ENCODE measurements around the gene LYPD4. TPM values are rescaled to one million over a fixed set of nuclear protein-coding genes. Genes with fewer than 3 reads are reported as not detected.
A peak's percentile ranks its signal among the peaks of the same experiment; 100 is the strongest.
"Not testable (repeated sequence)": the region's sequence is repeated elsewhere in the genome, so short reads cannot be mapped to it uniquely, and the experiment has no call there.

The LYPD4 gene
- not detected in 2 replicates for total RNA-seq

DNA sequence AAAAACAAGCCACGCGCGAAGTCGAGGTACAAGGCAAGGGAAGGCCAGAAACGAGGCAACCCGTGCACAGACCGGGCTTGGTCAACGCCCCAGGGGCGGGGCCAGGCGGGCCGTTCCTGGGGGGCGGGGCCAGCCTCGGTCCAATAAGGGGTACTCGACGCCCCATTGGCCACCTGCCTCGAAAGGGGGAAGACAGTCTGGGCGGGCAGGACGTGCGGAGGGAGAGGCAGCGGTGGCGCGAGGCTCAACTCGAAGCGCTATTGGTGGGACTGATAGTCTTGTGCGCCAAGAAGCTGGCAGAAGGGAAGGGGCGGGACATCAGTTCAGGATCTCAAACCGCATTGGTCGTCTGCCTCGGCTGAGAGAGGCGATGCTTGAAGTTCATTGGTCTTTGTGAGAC lies at the start of gene LYPD4:
Gene LYPD4 (minus strand): TSS at position 83 of the 400 bp plus-strand sequence. CDS start 5,398 bp downstream, outside the sequence.
- no peak for DNase-seq (ENCODE audit: low read depth)

- DNase-seq (ENCODE audit: low read depth), result no peak
Measured at GRCh38 chr19:41893899-41894298, 49.4 kb upstream of the LYPD4 start.

DNA sequence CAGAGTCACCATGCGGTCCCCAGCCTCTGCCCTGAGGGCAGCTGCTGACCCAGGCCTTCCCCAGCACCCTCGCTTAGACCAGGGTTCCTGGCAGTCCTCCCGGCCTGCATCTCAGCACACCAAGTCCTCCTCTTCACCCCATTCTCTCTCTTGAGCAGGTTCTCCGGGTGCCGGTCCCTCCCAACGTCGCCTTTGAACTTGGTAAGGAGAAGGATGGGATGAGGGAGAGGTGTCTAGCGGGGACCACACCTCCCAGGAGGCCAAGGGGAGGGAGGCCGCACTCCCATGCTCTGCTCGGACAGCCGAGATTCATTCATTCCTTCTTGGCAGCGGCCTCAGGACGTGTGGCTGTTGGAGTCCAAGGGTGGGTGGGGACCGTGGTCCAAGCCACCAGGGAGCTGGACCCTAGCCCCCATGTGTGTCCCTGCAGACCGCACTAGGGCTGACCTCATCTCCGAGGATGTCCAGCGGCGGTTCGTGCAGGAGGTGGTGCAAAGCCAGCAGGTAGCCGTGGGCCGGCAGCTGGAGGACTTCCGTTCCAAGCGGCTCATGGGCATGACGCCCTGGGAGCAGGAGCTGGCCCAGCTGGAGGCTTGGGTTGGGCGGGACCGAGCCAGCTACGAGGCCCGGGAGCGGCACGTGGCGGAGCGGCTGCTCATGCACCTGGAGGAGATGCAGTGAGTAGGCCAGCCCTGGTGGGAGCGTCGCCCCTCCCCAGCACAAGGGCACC lies 47.9 kb upstream of the LYPD4 start:
- no peak for DNase-seq (ENCODE audit: low read depth)

DNA sequence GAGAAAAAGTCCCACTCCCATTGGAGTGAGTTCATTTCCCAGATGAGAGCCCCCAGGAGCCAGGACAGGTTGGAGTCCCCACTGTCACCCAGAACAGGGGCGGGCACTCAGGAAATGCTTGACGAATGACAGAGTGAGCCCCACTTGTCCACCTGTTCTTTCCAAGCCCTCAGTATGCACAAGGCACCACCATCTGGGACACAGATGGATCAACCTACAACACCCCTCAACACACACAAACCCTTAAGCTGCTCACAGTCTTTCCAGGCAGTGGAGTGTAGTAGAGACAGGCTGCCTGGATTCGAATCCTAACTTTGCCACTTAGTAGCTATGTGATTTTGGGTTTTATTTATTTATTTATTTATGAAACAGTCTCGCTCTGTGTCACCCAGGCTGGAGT lies 46.5 kb upstream of the LYPD4 start:
- no peak for DNase-seq (ENCODE audit: low read depth)

DNA sequence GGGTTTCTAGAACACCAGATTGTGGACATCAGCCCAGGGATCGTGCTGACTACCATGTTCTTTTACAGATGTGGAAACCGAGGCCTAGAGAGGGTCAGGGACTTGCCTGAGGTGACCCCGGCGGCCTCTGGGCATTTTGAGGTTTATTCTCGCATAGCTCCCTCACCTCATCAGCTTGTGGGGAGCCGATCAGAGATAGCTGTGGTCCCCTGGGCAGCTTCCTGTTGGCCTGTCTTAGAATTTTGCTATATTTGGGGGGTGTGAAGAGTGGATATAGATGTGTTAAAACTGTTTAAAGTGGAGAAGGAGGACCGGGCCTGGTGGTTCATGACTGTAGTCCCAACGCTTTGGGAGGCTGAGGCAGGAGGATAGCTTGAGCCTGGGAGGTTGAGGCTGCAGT lies 45.4 kb upstream of the LYPD4 start:
- DNase-seq (ENCODE audit: low read depth), result no peak

DNA sequence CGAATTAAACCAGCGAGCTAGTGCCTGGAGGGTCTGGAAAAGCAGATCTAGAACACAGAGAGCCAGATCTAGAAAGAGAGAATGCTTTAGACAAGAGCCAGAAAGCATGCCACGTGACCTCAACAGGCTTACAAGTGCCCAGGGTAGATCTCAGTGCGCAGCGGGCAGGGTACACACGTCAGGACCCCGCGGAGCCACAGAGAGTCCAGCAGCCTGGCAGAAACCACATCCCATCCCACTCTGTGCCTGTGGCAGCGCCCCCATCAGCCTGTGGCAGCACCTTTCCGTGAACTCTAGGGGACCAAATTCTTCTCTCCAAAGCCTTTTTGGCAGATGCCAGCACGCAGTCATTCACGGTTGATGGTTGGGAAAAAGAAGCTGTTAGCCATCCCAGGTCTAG lies 44.4 kb upstream of the LYPD4 start:
- no peak for DNase-seq (ENCODE audit: low read depth)

- DNase-seq (ENCODE audit: low read depth), result peak; percentile 82
Measured at GRCh38 chr19:41887711-41888382, 43.4 kb upstream of the LYPD4 start.

DNA sequence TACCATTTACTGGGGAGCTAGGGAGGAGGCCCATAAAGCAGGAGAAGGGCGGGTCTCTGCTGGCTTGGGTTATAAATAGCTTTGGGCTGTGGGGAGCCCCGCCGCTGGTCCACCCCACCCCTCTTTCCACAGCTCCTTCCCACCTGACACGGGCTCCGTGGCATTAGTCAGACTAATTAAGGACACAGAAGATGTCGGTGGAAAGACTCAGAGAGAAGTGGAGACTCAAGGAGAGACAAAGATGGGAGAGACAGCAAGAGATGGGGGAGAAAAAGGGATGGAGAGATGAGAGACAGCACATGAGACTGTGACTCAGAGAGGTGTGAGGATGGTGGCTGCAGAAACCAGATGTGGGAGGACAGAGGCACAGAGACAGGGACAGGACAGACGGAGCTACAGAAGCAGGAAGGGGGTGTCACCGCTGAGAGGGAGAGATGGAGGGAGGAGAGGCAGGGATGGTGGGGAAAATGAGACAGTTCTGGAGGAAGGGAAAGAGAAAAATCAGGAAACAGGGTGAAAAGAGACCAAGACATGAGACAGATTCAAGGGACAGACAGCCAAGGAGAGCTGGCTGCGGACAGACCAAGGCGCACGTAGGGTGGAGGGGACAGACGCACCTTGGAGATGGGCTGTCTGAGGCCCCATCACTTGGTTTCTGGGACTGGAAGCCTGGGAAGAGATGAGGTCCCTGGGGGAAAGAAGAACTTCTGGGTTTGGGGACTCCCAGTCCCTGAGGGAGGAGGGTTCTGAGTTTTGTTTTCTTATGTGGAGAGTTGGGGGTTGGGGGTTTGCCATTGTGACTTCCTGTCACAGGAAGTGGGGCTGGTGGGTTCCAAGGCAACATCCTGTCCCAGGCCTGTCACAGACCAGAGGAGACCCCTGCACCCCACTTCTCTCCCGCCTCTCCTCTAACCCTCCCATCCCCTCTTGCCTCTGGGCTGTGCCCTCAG lies 42.6 kb upstream of the LYPD4 start:
- no peak for DNase-seq (ENCODE audit: low read depth)

DNA sequence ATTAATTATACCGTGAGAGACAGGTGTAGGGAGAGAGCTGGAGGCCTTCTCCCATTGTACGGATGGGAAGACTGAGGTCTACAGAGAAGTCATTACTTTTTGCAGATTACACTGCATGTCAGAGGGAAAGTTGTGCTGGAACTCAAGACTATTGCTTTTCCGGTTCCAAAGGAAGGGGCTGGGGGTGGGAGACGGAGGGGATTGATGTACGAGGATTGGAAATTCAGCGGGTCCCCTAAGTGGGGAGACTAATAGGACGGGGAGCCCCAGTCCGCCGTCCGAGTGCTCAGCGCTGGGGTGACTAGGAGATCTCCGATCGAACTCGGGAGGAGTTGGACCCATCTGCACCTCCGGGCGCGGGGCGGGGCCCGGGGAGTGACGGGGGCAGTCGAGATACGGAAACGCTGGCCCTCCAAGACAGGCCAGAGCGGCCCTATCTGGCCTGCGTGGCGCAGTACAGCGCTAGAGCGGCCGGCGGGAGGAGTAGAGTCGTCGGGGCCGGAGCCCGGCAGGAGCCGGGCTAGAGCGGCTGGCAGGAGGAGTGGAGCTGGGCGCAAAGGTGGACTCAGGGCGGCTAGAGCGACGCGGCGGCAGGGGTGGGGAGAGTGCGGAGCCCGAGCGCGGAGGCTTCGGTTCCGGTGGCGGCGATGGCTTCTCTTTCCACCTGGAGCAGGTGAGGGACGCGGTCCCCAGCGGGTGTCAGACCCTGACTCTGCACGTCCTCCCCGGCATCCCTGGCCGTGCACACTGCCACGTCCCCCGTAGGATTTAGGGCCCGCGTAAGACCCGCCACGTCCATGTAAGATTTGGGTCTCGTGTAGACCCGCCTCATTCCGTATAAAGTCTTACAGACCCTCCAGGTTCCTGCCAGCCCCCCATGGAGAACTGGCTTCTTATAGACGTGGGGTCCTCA lies 39.6 kb upstream of the LYPD4 start:
- DNase-seq (ENCODE audit: low read depth), result peak; percentile 82

DNA sequence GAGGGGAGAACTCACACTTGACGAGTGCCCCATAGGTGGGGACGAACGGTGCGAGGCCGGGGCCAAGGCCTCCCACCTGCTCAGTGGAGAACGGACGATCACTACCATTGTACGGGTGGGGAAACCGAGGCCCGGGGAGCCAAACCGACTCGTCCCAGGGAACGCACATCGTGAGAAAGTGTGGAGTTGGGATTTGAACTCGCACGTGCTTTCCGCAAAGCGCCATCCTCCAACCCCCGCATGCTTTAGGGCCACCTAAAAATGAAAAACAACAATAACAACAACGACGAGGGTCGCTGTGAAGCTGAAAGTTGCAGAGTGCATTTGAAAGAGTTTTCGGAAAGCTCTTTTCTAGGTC lies 39.0 kb upstream of the LYPD4 start:
- DNase-seq (ENCODE audit: low read depth), result no peak

- no peak for DNase-seq (ENCODE audit: low read depth)
Measured at GRCh38 chr19:41882568-41883462, 38.3 kb upstream of the LYPD4 start, which contains the start of gene ARHGEF1. Gene ARHGEF1, plus strand, starts transcription at chr19:41883184. Its CDS starts 4,899 bp downstream, at chr19:41888083.

DNA sequence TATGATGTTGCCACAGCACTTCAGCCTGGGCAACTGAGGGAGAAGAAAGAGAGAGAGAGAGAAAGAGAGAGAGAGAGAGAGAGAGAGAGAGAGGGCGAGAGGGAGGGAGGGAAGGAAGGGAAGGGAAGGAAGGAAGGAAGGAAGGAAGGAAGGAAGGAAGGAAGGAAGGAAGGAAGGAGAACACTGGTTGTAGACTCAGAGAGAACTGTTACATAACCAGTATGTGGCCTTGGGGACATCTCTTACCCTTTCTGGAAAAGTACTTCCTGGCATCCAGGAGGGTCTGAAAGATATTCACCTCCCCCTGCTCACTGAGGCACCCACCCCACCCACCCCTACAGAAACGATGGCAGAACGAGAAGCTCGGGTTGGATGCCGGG lies 35.8 kb upstream of the LYPD4 start:
- no peak for DNase-seq (ENCODE audit: low read depth)

DNA sequence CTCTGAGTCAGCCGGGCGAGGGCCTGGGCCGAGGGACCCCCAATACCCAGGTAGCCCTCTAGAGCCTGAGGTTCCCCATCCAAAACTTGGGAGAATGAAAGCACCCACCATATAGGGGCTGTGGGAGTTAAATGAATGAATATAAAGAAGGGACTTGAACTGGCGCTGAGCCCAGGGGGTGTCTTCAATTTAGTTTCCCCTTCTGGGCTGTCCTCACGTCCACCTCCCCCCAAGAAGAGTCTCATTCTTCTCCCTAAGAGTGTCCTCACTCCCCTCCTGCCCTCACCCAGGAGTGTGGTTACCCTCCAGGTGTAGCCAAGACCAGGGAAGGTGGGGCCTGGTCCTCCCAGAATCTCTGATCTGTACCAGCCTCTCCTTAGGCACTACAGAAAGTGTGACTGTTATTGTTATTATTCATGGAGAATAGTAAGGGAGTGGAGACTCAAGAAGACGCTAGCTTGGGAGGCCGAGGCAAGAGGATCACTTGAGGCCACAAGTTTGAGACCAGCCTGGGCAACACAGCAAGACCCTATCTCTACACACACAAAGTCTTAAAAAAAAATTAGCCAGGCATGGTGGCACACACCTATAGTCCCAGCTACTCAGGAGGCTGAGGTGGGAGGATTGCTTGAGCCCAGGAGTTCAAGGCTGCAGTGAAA lies 35.3 kb upstream of the LYPD4 start:
- no peak for DNase-seq (ENCODE audit: low read depth)

GRCh38 chr19:41879080-41879479 lies 34.6 kb upstream of the LYPD4 start:
- no peak for DNase-seq (ENCODE audit: low read depth)

DNA sequence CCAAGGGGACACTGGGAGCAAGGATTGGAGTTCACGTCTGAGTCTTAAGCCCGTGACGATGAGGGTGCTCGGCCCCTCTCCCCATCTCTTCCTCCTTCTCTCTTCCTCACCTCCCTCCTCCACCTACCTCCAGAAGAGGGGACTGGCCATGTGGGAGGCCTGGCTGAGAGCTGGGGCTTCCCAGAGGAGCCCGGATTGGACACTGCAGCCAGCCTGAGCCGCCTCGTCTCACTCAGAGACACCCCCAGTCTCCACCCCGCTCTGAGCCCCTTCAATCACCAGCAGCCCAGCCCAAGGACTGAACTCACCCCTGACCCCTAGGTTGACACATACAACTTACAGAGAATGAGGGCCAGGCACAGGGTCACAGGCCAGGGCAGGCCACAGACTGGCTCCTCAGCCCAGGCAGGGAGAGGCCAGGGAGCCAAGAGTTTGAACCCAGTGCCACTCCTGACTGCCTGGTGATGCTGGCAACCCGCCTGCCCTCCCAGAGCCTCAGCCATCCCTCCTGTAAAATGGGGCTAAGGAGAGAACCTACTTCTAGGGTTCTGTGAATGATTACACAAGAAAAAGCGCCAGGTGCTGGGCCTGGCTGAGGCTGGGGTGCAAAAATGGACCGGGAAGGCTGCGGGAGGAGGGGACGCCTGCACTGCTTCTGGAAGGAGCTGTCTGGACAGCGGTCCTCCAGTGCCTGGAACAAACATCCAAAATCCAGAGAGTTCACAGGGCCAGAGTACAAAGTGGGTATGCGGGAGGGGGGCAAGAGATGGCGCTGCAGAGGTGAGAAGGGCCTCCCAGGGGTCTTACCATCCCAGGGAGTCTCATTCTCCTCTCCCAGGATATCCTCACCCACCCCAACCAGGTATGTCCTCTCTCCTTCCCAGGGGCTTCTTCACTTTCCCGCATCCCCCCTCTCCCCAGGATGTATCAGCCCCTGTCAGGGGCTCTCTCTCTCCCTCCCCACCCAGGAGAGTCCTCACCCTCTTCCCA lies 33.7 kb upstream of the LYPD4 start:
- no peak for DNase-seq (ENCODE audit: low read depth)

- no peak for DNase-seq (ENCODE audit: low read depth)
Measured at GRCh38 chr19:41876847-41877832, 32.7 kb upstream of the LYPD4 start, which contains the start of gene CD79A. Gene CD79A, plus strand, starts transcription at chr19:41877279. Its CDS starts 26 bp downstream, at chr19:41877305.

DNA sequence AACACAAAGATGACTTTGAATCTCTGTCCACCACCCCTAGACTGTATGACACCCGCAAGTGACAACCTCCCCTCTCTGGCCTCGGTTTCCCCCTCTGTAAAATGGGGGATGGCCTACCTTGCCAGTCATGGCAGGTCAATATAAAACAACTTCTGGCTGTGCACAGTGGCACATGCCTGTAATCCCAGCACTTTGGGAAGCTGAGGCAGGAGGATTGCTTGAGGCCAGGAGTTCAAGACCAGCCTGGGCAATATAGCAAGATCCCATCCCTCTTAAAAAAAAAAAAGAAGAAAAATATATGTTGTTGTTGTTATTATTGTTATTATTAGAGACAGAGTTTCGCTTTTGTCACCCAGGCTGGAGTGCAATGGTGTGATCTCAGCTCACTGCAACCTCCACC lies 31.5 kb upstream of the LYPD4 start:
- not testable (repeated sequence) for DNase-seq (ENCODE audit: low read depth)

Data from renal cortical epithelial cell (primary cell).